HG02588 (cell line): ENCODE results near the gene DOCK9.
"Not testable (repeated sequence)": the region's sequence is repeated elsewhere in the genome, so short reads cannot be mapped to it uniquely, and the experiment has no call there.

Experiments
- ATAC-seq: cut with Tn5 transposase; IDR thresholded peaks from one replicate; pipeline ENCODE4 v1.9.1; 2021; ENCODE audit warnings: mild to moderate bottlenecking, moderate library complexity; ENCODE audit not compliant: unreplicated experiment

DOCK9 gene

GRCh38 chr13:98828614-98829013, 149.2 kb downstream of the DOCK9 start:
- no peak for ATAC-seq

GRCh38 chr13:98827449-98827848, 150.4 kb downstream of the DOCK9 start:
- no peak for ATAC-seq

DNA sequence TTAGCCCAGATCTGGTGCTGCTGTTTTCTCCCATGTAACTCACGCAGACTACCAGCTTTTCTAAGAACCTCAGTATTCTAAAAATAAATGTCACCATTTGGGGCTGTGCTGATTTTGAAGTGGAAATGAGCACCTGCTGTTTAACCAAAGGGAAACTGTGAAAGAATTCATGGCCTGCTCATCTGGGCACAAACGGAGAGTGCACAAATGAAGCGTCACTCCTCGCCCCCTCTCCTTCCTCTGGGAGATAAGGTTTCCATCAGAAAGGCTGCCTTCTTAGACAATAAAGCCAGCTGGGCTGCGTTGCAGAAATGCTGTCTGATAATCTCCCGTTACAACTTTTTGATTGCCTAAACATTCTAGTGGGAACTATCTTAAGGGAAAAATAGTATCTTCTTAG, 151.7 kb downstream of the DOCK9 start:
- no peak for ATAC-seq

- ATAC-seq = no peak
Observed at GRCh38 chr13:98825659-98826058, 152.2 kb downstream of the DOCK9 start.

- no peak for ATAC-seq
Observed at GRCh38 chr13:98824376-98825160, 153.3 kb downstream of the DOCK9 start.

DNA sequence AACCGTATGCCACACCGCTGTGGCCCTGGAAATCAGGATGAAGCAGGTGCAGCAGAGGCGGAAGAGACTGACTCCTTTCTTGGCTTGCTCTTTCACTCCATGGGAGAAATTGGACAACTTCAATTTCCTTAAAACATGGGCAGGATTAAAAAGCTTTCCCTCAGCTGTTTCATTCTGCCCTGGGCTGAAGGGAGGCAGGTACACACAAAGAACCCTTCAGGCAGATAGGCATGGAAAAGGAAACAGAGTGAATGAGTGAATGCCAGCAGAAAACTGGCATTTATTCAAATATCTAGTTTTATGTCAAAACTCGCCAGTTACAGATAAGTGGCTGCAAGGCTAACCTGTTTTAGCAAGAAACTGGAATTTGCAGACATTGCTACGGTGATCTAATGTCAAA, 154.4 kb downstream of the DOCK9 start:
- no peak for ATAC-seq

GRCh38 chr13:98822225-98822606, 155.6 kb downstream of the DOCK9 start:
- ATAC-seq = no peak

- ATAC-seq = no peak
Observed at GRCh38 chr13:98821372-98822224, 156.3 kb downstream of the DOCK9 start.

GRCh38 chr13:98820744-98821371, 157.0 kb downstream of the DOCK9 start:
- no peak for ATAC-seq

GRCh38 chr13:98820300-98820699, 157.6 kb downstream of the DOCK9 start:
- no peak for ATAC-seq

GRCh38 chr13:98819382-98820010, 158.4 kb downstream of the DOCK9 start:
- no peak for ATAC-seq

DNA sequence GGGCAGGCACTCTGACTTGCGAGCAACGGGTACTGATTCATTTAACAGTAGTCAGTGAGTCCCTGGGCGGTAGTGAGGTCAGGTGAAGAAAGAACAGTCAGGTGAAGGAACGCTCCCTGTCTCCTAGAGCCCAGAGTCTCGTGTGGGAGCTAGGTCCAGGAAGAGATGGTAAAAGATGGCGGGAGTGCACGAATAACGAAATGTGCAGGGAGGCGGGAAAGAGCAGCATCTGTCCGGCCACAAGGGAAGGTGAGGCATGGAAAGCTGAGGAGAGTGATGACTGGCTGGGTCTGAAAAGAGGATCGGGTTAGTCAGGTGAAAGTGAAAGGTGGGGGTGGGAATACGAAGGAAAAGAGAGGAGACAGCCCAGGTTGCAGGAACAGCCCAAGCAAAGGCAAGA, 161.5 kb downstream of the DOCK9 start:
- no peak for ATAC-seq

DNA sequence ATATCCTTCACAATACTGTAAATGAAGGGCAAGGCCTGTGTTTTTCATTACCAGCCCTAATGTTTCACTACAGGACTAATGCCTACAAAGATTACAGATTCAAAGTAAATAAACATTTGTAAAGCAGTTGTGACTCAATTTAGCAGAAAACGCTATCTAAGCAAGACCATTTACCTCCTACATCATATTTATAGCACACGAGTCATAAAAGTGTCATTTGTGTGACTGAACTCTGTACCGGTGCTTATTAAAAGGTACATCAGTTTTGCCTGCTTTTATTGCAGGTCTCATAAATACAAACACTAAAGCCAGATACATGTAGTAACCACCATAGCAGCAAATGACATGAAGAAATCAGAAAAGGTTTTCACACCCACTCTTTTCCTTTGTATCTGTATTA, 163.9 kb downstream of the DOCK9 start:
- no peak for ATAC-seq

DNA sequence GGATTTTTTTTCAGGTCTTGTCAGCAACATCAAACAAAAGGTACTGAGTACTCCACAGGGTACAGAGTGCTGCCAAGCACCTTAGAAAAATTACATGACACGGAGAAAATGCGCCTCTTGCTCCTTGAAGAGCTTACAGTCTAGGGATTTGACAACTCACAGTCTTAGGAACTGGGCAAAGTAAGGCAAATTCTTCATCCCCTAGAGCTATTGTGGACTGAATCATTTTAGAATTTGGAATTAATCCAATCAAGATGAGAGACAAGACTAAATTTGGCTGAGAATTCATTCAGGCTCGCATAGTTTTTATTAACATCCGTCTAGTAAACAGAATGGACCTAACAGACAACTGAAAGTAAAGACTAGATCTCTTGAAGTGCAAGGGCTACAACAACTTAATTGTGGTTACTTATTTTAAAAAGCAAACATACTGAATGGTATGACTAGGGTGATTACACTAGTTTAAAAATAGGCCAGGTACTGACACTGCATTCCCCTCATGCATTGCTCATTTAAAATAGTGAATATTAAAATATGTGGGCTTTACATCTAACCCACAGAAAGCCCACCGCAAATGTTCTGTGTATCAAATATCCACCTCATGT, 165.6 kb downstream of the DOCK9 start:
- ATAC-seq = not testable (repeated sequence)

DNA sequence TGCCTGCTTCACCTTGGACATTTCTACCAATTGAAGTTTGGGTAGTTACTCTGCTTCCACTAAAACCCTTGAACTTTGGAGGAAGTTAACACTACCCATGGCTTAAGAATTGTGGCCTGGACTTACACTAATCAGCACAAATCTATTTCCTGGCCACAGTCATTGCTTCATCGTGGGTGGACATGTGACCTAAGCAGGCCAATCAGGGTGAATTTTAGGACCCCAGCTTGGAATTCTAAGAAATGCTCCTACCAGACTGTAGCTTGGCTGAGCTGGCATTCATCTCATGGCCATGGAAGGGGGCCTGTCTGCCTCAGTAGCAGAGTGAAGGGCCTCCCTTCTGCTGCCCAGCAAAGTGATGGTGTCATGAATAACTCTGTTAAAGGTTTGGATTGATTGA, 167.1 kb downstream of the DOCK9 start:
- ATAC-seq = no peak

DNA sequence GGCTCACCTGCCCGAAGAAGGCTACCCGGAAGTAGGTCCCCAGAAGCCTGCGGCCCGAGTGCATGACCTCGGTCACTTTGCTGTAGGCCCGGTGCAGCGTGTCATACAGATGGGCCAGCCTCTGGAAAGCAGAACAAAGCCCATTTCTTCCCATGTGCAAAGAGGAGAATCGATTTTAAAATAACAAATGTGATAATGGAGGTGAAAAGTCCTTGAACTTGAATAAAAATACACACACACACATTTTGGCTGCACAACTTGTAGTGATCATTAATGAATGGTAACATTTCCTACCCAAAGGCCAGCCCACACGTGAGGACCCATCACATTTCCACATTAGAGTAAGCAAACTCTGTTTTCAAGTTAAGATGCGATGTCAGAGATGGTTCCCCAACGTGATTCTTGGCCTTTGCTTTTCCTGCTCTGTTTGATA, 168.5 kb downstream of the DOCK9 start:
- ATAC-seq = no peak

DNA sequence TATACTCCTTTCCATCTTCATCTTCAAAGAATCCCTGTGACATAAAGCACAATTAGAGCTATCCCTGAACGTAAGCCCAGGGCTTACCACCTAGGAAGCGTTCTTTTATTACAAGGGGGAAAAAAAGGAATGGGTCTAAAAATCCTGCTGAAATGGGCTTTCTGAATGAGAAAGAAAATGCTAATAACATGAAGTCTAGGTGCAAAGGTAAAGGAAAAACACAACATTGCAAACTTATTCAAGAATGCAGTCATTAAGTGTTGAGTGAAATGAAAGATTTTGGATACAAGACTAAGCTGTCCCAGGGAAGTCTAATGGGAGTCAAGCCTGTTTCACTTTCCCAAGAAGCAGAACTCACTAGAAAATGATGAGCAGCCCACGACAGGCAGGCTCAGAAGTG, 170.1 kb downstream of the DOCK9 start:
- ATAC-seq = no peak

DNA sequence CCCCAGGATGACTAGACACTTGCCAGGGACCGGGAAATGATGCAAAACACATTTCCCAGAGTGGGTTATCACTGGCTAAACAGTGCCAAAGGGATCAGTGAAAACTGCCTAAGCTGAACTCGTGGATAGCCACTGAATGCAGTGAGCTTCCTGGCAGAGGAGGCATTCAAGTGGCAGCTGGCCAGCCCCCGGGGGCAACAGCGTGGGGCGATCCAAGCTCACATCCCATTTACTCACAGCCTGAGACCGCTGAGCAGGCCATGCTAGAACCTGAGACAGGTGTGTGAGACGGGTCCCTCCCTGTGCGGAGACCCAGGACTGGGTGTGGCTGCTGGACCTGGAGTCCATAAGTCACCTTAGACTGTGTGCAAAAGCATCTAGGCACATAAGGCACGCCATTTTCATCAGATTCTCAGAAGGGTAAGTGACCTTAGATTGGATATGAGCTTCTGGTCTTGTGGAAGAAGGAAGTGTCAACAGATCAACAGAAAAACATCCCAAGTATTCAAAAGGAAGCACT, 173.5 kb downstream of the DOCK9 start:
- ATAC-seq = no peak

DNA sequence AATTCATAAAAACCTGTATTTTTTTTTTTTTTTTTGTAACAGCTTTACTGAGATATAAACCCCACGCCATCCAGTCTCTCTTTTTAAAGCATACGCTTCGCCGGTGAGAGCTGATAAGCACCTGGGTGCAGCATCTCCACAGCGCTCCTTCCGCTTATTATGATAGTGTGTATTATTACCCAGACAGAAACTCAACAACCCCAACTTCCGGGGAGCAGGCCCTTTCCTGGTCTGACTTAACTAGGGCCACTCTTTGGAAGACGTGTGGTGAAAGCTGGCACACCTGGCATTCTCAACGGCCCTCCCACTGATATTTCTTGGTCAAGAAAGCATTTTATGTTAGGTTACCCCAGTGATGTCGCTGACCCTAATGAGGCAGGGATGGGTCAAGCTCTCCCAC, 173.9 kb downstream of the DOCK9 start:
- no peak for ATAC-seq

- ATAC-seq = no peak
Observed at GRCh38 chr13:98803111-98803561, 174.7 kb downstream of the DOCK9 start.
